GM19239 (cell line): ENCODE results near the gene PEAK3.
A peak's percentile ranks its signal among the peaks of the same experiment; 100 is the strongest.

Source experiments
- DNase-seq: peaks from one replicate; pipeline ENCODE4 v3.0.0; 2011; ENCODE audit warnings: low spot score; ENCODE audit not compliant: insufficient read length
- FAIRE-seq: peaks from 2 replicates; lab custom pipeline; 2011; peaks lifted over from hg19 to GRCh38; lab: Jason Lieb, UNC

PEAK3 gene

DNA sequence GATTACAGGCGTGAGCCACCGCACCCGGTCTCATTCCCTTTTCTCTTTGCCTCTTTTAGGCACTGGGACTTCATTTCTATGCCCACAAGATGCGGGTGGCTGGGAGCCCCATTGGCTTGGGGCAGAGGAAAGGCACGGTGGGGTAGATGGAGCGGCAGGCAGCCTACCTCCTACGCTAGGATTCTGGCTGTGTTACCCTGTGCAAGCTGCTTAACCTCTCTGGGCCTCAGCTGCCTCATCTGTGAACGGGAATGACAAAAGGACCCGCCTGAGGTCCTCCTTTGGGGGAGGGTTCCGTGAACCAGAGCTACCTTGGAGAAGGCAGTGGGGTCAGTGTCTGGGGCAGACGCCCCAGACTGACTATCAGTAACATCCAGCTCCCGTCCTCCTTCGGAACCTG, 35.3 kb upstream of the PEAK3 start:
- DNase-seq, result no peak
- FAIRE-seq, result no peak

- DNase-seq (no peak), FAIRE-seq (peak; percentile 65)
These were observed 33.9 kb upstream of the PEAK3 start for GRCh38 chr19:2315818-2316353.

DNA sequence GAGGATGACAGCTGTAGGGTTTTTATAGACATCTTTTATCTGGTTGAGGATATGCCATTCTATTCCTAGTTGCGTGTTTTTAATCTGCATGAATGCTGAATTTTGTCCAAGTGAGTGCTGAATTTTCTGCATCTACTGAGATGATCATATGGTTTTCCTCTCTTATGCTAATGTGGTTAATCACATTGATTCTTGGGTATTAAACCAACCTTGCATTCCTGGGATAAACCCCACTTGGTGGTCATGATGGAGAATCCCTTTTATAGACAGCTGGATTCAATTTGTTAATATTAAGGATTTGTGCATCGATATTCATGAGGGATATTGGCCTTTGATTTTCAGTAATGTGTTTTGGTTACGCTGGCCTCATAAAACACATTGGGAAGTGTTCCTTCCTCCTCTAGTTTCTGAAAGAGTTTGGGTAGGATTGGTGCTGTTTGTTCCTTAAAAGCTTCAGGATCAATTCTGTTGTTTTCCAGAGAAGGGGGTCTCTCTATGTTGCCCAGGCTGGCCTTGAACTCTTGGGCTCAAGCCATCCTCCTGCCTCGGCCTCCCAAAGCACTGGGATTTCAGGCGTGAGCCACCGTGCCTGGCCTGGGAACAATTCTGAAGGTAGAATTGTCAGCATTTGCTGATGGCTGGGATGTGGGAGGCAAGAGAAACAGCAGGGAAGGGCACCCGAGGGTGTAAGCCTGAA, 33.3 kb upstream of the PEAK3 start:
- no peak for FAIRE-seq
- DNase-seq, result no peak

GRCh38 chr19:2312820-2313501, 31.0 kb upstream of the PEAK3 start:
- no peak for DNase-seq
- no peak for FAIRE-seq

DNA sequence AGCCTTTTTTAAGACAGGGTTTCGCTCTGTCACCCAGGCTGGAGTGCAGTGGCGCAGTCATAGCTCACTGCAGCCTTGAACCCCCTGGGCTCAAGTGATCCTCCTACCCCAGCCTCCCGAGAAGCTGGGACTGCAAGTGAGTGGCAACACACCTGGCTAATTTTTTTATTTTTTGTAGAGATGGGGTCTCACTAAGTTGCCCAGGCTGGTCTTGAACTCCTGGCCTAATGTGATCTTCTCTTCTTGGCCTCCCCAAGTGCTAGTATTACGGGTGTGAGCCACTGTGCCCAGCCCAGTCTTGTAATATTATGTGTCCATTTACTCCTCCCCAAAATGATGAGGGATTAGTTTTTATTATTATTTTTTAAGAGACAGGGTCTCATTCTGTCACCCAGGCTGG, 29.1 kb upstream of the PEAK3 start:
- FAIRE-seq (no peak), DNase-seq (no peak)

DNA sequence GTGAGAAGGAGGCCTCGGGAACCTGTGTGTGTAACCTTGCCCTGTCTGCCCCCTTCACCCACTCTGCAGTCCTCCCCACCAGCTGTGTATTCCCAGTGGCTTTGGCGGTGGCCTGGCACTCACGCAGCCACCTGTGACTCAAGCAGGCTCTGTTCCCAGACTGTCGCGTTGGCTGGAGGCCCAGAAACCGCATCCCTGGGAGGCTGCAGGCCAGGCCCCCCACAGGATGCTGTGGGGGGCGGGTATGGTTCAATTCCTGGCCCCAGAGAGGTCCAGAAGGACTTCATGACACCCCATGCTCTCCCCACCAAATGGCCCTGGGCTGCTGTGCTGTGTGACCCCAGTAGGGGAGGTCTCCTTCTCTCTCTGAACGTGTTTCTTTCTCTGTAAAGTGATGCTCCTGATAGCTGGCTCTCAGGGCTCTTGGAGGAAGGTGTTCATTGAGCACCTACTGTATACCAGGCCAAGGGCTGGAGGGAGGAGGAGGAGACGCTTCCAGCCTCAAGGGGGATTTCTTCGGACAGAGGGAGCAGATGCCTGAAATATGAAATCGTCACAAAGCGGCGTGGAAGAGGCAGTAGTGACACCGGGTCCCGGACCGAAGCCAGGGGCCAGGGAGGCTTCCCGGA, 27.9 kb upstream of the PEAK3 start:
- FAIRE-seq (no peak), DNase-seq (no peak)

- DNase-seq (no peak), FAIRE-seq (no peak)
These were observed 26.2 kb upstream of the PEAK3 start, which contains the start of gene LINGO3 for GRCh38 chr19:2308114-2308556. Gene LINGO3, minus strand, starts transcription at chr19:2308154. Its CDS starts 16,378 bp downstream, at chr19:2291776.

- DNase-seq (no peak), FAIRE-seq (no peak)
These were observed 25.6 kb upstream of the PEAK3 start for GRCh38 chr19:2307518-2308012.

- FAIRE-seq (no peak), DNase-seq (no peak)
These were observed 25.0 kb upstream of the PEAK3 start for GRCh38 chr19:2306971-2307370.

DNA sequence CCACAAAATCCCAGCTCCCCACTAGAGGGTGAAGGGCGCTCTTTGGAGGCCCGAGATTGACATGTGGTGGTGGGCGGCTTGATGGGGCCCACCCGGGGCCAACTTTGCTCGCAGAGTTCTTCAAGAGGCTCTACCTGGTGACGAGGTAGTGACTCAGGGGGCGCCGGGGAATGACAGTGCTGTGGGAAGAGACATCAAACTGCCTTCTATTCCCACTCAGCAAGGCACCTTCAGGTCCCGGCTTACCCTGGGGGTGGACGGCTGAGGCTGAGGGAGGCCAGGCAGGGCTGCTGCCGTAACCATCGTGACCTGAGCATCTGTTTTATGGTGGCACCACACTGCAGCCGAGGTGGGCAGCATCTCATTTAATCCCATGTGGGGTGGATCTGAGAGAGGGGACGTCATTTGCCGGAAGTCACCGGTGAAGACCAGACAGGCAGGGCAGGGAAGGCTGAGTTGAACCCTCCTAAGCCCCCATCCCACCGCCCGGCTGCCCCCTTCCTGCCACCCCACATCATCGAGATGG, 24.4 kb upstream of the PEAK3 start:
- FAIRE-seq, result no peak

DNA sequence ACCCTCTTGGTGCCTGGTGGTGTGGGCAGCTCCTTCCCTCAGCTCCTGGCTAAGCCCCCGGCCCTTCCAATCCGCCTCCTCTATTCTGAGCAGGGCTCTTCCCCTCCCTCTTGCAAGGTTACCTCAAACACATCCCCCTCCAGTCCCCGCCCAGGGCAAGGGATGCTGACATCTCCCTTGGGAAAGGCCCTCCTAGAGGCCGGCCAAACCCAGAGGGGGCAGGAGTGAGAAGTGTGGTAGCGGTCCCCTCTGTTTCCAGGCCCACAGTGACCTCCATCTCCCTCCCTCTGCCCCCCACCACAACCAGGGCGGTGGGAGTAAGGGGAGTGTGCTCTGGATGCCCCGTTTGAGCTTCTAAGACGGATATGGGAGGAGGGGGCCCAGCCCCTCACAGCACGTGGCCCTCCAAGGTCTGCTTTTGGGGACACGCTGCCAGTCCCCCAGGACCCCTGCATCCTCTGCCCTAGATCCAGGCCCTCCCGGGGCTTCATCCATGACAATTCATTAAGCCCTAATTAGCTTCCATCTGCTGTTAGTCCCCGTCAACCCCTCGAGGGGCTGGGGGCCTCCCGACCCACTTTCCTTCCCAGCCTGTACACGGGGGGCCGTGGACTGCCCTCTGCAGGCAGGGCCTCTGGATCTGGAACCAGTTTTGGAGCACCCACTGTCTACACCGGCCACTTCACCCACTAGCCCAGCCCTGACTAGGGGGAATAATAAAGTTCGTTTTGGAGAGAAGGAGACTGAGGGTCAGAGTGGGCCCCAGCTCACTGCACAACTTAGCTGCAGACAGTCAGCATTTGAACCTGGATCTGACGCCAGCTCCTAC, 23.7 kb upstream of the PEAK3 start:
- no peak for FAIRE-seq
- DNase-seq, result no peak

More for the DNA sequence above, 24.4 kb upstream of the PEAK3 start:
- DNase-seq, result no peak

DNA sequence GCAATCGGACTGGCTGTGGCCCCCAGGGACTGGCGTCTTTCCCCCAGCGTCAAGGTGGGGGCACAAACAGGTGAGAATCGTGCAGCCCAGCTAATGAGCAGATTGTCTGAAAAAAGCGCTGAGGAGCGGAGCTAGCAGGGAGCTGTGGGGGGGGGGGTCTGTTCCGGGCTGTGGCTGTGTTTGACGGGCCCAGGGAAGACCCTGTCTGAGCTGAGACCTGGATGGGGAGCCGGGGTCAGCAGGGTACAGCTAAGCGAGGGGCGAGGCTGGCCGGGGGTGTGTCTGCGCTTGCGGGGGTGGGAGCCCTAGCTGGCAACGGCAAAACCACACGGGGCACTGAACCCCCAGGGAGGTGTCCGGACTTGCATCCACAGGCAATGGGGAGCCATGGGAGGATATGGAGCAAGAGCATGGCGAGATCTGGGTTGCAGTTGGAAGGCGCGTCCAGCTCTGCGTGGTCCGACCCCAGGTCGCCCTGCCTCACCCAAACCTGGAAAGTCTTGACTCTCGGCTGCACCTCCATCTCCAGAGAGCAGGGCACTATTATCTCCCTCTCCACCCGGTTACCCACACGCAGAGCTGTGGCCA, 21.3 kb upstream of the PEAK3 start:
- FAIRE-seq, result no peak
- DNase-seq, result no peak

DNA sequence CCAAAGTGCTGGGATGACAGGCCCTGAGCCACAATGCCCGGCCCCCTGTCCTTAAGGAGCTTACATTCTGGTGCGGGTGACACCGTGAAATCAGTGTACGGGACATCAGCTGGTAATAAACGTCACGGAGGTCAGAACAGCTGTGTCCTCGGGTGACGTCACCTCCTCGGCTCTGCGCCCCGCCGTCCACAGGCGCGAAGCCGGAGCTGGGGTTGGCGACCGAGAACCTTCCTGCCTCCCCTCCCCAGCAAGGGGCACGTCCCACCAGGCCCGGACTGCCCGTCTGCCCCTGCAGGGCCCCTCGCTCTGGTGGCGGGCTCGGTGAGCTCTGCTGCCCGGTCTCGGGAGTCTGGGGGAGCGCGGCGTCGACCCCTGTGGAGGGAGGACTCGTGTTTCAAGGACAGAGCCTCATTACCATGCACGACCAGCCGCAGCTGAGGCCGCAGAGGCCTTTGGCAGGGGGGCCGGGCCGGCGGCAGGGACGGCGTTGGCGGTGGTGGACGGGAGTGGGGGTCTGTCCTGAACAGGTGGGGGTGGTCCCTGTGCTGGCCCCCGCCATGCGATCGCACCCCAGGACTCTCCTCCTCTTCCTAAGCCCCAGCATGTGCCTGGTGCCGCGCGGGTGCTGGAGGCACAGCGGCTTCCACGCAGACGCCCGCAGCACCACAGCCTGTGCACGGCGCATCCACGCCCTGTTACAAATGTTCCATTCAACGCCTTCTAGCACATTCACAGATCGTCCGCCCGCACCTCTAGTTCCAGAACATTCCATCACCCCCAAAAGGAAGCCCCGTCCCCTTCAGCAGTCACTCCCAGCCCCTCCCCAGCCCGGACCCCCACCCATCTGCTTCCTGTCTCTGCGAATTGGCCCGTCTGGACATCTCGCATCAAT, 20.6 kb upstream of the PEAK3 start:
- no peak for FAIRE-seq

GRCh38 chr19:2300533-2300932, 18.6 kb upstream of the PEAK3 start:
- FAIRE-seq, result no peak

More for the DNA sequence above, 20.6 kb upstream of the PEAK3 start:
- DNase-seq, result no peak

GRCh38 chr19:2296141-2296540, 14.2 kb upstream of the PEAK3 start:
- DNase-seq, result no peak
- FAIRE-seq, result no peak

More at GRCh38 chr19:2300533-2300932, 18.6 kb upstream of the PEAK3 start:
- no peak for DNase-seq

- DNase-seq, result no peak
- no peak for FAIRE-seq
These were observed 12.8 kb upstream of the PEAK3 start for GRCh38 chr19:2294687-2295335.

DNA sequence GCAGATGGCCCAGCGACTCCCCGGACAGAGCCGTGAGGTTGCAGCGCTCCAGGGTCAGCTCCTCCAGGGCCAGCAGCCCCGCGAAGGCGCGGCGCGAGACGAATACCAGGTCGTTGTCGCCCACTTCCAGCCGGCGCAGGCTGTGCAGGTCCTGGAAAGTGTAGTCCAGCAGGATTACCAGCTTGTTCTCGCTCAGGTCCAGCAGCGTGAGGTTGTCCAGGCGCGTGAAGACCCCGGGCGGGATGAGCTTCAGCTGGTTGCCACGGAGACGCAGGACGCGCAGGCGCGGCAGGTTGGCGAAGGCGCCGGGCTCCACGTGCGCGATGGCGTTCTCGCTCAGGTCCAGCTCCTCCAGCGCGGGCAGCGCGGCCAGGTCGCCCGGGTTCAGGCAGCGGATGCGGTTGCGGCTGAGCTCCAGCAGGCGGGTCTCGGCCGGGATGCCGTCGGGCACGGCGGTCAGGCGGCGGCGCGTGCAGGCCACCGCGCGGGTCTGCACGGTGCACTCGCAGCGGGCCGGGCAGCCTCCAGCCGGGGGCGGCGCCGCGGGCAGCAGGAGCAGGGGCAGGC, 9.3 kb upstream of the PEAK3 start:
- FAIRE-seq (no peak), DNase-seq (no peak)
